ENCODE measurements around the gene MVB12B. TPM values are rescaled to one million over a fixed set of nuclear protein-coding genes. Genes with fewer than 3 reads are reported as not detected.
"Not testable (repeated sequence)": the region's sequence is repeated elsewhere in the genome, so short reads cannot be mapped to it uniquely, and the experiment has no call there.

Gene MVB12B
- total RNA-seq, 1 donor from 2014 or later, result 13.1 TPM

- Mint-ChIP-seq H3K27ac (ENCODE audit: unreplicated experiment) (peak overlapping the region; percentile 90), H3K9me3 (ENCODE audit: low read depth) (no peaks in the 10 kb centered on the region), H3K36me3 (ENCODE audit: low read depth) (no peaks in the 10 kb centered on the region)
Measured at GRCh38 chr9:126474206-126474765, 147.7 kb downstream of the MVB12B start.

GRCh38 chr9:126474786-126475485 lies 148.3 kb downstream of the MVB12B start:
- H3K27me3 Mint-ChIP-seq (ENCODE audit: low read depth), result no peaks in the 10 kb centered on the region
- peaks cover 46% of the 10 kb centered on the region for H3K4me1 Mint-ChIP-seq (ENCODE audit: low read depth)
- no peak overlapping the region for H3K4me3 Mint-ChIP-seq (ENCODE audit: unreplicated experiment)
- TF ChIP-seq CTCF (IDR thresholded peaks at IDR 0.05), result no peak
- no peak for DNase-seq (ENCODE audit: low spot score)
- H3K9me3 Mint-ChIP-seq (ENCODE audit: low read depth), result no peaks in the 10 kb centered on the region
- peak overlapping the region; percentile 90 for H3K27ac Mint-ChIP-seq (ENCODE audit: unreplicated experiment)
- H3K36me3 Mint-ChIP-seq (ENCODE audit: low read depth), result peaks cover under 1% of the 10 kb centered on the region

More at GRCh38 chr9:126474206-126474765, 147.7 kb downstream of the MVB12B start:
- Mint-ChIP-seq H3K4me3 (ENCODE audit: unreplicated experiment) (peak overlapping the region; percentile 20), H3K4me1 (ENCODE audit: low read depth) (peaks cover 46% of the 10 kb centered on the region), H3K27me3 (ENCODE audit: low read depth) (no peaks in the 10 kb centered on the region)
- no peak for TF ChIP-seq CTCF (IDR thresholded peaks at IDR 0.05)
- DNase-seq (ENCODE audit: low spot score), result no peak

GRCh38 chr9:126475933-126476555 lies 149.4 kb downstream of the MVB12B start:
- H3K27ac Mint-ChIP-seq (ENCODE audit: unreplicated experiment), result no peak overlapping the region

GRCh38 chr9:126477432-126477831 lies 150.8 kb downstream of the MVB12B start:
- not testable (repeated sequence) for H3K9me3 Mint-ChIP-seq (ENCODE audit: low read depth); DNase-seq (ENCODE audit: low spot score); H3K27me3 Mint-ChIP-seq (ENCODE audit: low read depth); H3K36me3 Mint-ChIP-seq (ENCODE audit: low read depth); H3K4me3 Mint-ChIP-seq (ENCODE audit: unreplicated experiment); H3K27ac Mint-ChIP-seq (ENCODE audit: unreplicated experiment)
- H3K4me1 Mint-ChIP-seq (ENCODE audit: low read depth), result peaks cover 31% of the 10 kb centered on the region

More at GRCh38 chr9:126475933-126476555, 149.4 kb downstream of the MVB12B start:
- Mint-ChIP-seq H3K9me3 (ENCODE audit: low read depth) (no peaks in the 10 kb centered on the region), H3K4me1 (ENCODE audit: low read depth) (peaks cover 40% of the 10 kb centered on the region), H3K4me3 (ENCODE audit: unreplicated experiment) (no peak overlapping the region), H3K36me3 (ENCODE audit: low read depth) (peaks cover 5% of the 10 kb centered on the region), H3K27me3 (ENCODE audit: low read depth) (no peaks in the 10 kb centered on the region)
- no peak for TF ChIP-seq CTCF (IDR thresholded peaks at IDR 0.05)
- no peak for DNase-seq (ENCODE audit: low spot score)

GRCh38 chr9:126478216-126478981 lies 151.8 kb downstream of the MVB12B start:
- Mint-ChIP-seq H3K4me1 (ENCODE audit: low read depth) (peaks cover 31% of the 10 kb centered on the region), H3K9me3 (ENCODE audit: low read depth) (no peaks in the 10 kb centered on the region), H3K27ac (ENCODE audit: unreplicated experiment) (no peak overlapping the region), H3K27me3 (ENCODE audit: low read depth) (no peaks in the 10 kb centered on the region), H3K4me3 (ENCODE audit: unreplicated experiment) (no peak overlapping the region), H3K36me3 (ENCODE audit: low read depth) (peaks cover 7% of the 10 kb centered on the region)
- DNase-seq (ENCODE audit: low spot score), result no peak
- no peak for TF ChIP-seq CTCF (IDR thresholded peaks at IDR 0.05)
